Smooth muscle cell of the brain vasculature (primary cell): Measurements from ENCODE around the gene PPM1H.
A peak's percentile ranks its signal among the peaks of the same experiment; 100 is the strongest.
"Not testable (repeated sequence)": the region's sequence is repeated elsewhere in the genome, so short reads cannot be mapped to it uniquely, and the experiment has no call there.

ENCODE experiments used
- DNase-seq: peaks from one replicate; pipeline ENCODE4 v3.0.0-alpha.2; 2012; ENCODE audit warnings: low read depth, low spot score

The PPM1H gene

GRCh38 chr12:62737615-62738014 is 197.3 kb downstream of the PPM1H start:
- DNase-seq = peak; percentile 46

GRCh38 chr12:62737188-62737587 is 197.8 kb downstream of the PPM1H start:
- no peak for DNase-seq

GRCh38 chr12:62736596-62736995 is 198.4 kb downstream of the PPM1H start:
- no peak for DNase-seq

- no peak for DNase-seq
These were observed 202.0 kb downstream of the PPM1H start for GRCh38 chr12:62732861-62733427.

- no peak for DNase-seq
These were observed 203.7 kb downstream of the PPM1H start for GRCh38 chr12:62731055-62731820.

GRCh38 chr12:62730649-62731048 is 204.3 kb downstream of the PPM1H start:
- no peak for DNase-seq

GRCh38 chr12:62729579-62730544 is 205.1 kb downstream of the PPM1H start:
- DNase-seq = not testable (repeated sequence)

- no peak for DNase-seq
These were observed 206.2 kb downstream of the PPM1H start for GRCh38 chr12:62728741-62729140.

GRCh38 chr12:62726471-62726980 is 208.4 kb downstream of the PPM1H start:
- no peak for DNase-seq

GRCh38 chr12:62725781-62726180 is 209.2 kb downstream of the PPM1H start:
- no peak for DNase-seq

- DNase-seq = no peak
These were observed 210.0 kb downstream of the PPM1H start for GRCh38 chr12:62724947-62725451.

- DNase-seq = no peak
These were observed 210.7 kb downstream of the PPM1H start for GRCh38 chr12:62724285-62724684.

- no peak for DNase-seq
These were observed 211.8 kb downstream of the PPM1H start for GRCh38 chr12:62722971-62723680.

GRCh38 chr12:62720661-62721330 is 214.2 kb downstream of the PPM1H start:
- no peak for DNase-seq

GRCh38 chr12:62720025-62720424 is 214.9 kb downstream of the PPM1H start:
- no peak for DNase-seq

- no peak for DNase-seq
These were observed 216.1 kb downstream of the PPM1H start for GRCh38 chr12:62718762-62719426.

GRCh38 chr12:62717643-62718042 is 217.3 kb downstream of the PPM1H start:
- no peak for DNase-seq

GRCh38 chr12:62716866-62717525 is 218.0 kb downstream of the PPM1H start:
- no peak for DNase-seq

- no peak for DNase-seq
These were observed 218.9 kb downstream of the PPM1H start for GRCh38 chr12:62716037-62716436.
